Fibroblast of skin of right quadriceps (primary cell): ENCODE results near the gene HINT1.

Experiments
- DNase-seq: peaks from one replicate; pipeline ENCODE4 v3.0.0-alpha.2; 2013

The HINT1 gene

GRCh38 chr5:131109540-131110255 is 55.4 kb downstream of the HINT1 start:
- peak; percentile 44 for DNase-seq
